Brain microvascular endothelial cell (primary cell): Measurements from ENCODE around the gene CHST10.
"Not testable (repeated sequence)": the region's sequence is repeated elsewhere in the genome, so short reads cannot be mapped to it uniquely, and the experiment has no call there.

Experiments used
- DNase-seq: peaks from one replicate; pipeline ENCODE4 v3.0.0-alpha.2; 2020
- H3K27ac ChIP-seq: fragments of 250-450 bp; sonication (Bioruptor Pico); 2 replicates; pipeline ENCODE4 v1.5.1; 2020; ENCODE audit warnings: mild to moderate bottlenecking, moderate library complexity
- H3K27me3 ChIP-seq: fragments of 250-450 bp; sonication (Bioruptor Pico); replicated peaks from 2 replicates; pipeline ENCODE4 v1.5.1; 2020; ENCODE audit warnings: mild to moderate bottlenecking
- H3K36me3 ChIP-seq: fragments of 250-450 bp; sonication (Bioruptor Pico); replicated peaks from 2 replicates; pipeline ENCODE4 v1.5.1; 2020; ENCODE audit warnings: mild to moderate bottlenecking
- H3K4me3 ChIP-seq: 2 replicates; pipeline ENCODE4 v1.5.1; 2011; ENCODE audit warnings: low read depth, mild to moderate bottlenecking, control low read depth, low read length, moderate library complexity
- in situ Hi-C: cut with HindIII; loops from 2 replicates; pipeline ENCODE4 v1.10.0; 2017; ENCODE audit warnings: low sequenced_read_pairs, low pct_ligation_motif_present
- TF ChIP-seq, protein P1 (sequence below): IDR thresholded peaks from 2 replicates; pipeline ENCODE4 v1.5.1; 2011; ENCODE audit warnings: low read depth, mild to moderate bottlenecking, moderate library complexity, low read length, control low read depth, inconsistent platforms; ENCODE audit errors: missing control alignments

The CHST10 gene, protein sequence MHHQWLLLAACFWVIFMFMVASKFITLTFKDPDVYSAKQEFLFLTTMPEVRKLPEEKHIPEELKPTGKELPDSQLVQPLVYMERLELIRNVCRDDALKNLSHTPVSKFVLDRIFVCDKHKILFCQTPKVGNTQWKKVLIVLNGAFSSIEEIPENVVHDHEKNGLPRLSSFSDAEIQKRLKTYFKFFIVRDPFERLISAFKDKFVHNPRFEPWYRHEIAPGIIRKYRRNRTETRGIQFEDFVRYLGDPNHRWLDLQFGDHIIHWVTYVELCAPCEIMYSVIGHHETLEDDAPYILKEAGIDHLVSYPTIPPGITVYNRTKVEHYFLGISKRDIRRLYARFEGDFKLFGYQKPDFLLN

DNA sequence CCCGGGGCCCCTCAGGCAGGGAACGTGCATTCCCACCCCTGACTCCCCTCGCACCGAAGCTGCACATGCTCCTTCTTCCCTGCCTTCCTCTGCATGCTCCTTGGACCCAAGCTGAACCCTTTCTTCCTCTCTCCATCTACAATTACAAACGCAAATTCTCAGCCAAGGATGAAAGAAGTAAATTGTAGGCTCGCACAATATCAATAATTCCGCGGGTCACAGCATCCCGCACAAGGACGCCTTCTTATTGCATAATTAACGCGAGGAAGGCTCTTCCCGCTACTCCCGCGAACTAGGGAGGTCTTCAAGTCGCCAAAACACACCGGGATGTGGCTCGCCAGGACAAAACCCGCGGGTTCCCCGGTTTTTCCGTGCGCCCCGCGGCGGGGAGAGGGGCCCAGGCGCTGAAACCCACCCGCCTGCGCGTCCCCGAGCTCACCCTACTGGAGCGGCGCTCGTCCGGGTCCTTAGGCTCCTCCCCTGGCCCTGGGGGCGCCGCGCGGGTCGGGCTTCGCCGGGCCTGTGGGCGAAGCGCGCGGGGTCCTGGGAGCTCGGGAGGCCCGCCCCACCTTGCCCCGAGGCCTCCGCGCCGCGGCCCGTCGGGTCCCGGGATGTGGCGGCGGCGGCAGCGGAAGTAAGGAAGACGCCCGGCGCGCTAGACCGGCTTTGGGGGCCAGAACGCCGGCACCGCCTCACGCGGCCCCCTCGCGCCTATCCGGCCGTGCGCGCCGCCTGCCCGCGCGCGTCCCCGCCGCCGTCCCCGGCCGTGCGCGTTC, at the start of gene CHST10:
Gene CHST10, minus strand, starts transcription at position 734 of the 776 bp plus-strand sequence. CDS start 10,993 bp downstream, outside the sequence.
- Histone ChIP-seq H3K27ac (peak within 1 kb of the TSS; percentile 71), H3K4me3 (peak within 1 kb of the TSS; percentile 79), H3K36me3 (peaks cover 2% of the 10 kb centered on the region), H3K27me3 (no peaks in the 10 kb centered on the region)
- in situ Hi-C loops = no loop called here
- TF ChIP-seq, protein P1, sequence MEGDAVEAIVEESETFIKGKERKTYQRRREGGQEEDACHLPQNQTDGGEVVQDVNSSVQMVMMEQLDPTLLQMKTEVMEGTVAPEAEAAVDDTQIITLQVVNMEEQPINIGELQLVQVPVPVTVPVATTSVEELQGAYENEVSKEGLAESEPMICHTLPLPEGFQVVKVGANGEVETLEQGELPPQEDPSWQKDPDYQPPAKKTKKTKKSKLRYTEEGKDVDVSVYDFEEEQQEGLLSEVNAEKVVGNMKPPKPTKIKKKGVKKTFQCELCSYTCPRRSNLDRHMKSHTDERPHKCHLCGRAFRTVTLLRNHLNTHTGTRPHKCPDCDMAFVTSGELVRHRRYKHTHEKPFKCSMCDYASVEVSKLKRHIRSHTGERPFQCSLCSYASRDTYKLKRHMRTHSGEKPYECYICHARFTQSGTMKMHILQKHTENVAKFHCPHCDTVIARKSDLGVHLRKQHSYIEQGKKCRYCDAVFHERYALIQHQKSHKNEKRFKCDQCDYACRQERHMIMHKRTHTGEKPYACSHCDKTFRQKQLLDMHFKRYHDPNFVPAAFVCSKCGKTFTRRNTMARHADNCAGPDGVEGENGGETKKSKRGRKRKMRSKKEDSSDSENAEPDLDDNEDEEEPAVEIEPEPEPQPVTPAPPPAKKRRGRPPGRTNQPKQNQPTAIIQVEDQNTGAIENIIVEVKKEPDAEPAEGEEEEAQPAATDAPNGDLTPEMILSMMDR = no peak
- peak; percentile 16 for DNase-seq

DNA sequence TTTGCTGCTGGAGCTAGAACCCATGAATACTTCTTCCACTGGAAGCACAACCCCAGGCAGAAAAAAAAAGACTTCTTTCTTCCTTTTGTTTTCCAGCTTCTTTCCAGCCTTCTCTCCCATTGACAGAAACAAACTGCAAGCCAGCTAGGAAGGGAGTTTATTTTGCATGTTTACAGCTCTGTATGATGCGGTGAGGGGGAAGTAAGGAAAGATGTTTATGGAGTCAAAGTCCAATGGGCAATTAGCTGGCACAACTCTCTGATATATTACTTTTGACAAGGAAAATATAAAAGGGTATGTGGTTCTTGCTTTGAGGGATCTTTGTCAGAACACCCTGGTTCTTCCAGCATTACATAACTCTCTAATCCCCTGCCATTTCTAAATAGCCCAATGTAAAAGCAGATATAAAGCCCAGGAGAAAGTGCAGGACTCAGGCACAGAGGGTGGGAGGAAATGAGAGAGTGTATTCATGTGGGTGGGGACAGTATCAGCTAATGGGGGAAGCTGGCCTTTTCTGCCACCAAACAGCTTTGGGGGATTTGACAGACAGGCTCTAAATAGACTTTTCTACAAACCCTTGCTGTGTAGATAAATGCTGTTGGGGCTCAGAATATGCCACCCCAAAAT, 43.5 kb upstream of the CHST10 start:
- H3K4me3 ChIP-seq = no peak overlapping the region
- H3K36me3 ChIP-seq = no peaks in the 10 kb centered on the region
- TF ChIP-seq, protein P1 = no peak
- in situ Hi-C loops = no loop called here
- no peak for DNase-seq
- H3K27ac ChIP-seq = no peak overlapping the region
- H3K27me3 ChIP-seq = no peaks in the 10 kb centered on the region

DNA sequence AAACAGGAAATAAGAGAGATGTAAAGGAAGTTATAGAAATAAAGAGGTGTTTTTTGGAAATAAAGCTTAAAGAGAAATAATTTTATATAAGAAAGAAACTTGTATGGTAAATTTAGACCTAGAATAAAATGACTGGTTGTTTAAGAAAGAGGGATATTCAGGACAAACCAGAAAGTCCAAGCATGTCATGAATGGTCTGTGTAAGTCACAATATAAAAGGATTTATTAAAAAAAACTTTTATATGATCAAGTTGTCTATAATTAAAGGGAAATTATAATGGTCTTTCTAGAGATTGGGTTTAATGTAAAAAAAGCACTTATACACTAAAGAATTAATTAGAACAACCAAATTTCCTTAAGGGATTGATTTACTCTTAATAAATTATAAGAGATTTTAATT, 38.9 kb upstream of the CHST10 start:
- DNase-seq = not testable (repeated sequence)

DNA sequence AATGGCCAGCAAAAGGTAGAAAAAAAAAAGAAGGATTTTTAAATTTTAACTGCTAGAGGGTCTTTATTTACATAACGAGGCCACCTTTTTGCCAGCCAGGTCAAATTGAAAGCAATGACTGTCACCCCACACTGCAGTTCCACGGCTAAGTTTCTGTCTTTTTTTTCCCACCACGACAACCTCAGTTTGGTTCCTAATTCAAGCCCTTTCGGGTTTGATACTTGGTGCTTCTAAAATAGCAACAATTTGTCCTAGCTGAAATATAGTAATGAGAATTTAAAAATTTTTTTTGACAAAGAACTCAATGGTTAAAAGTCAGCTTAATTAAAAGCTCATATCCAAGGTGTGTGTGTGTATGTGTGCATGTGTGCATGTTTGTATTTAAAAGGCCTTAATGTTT, 36.4 kb upstream of the CHST10 start:
- in situ Hi-C loops = no loop called here
- H3K27me3 ChIP-seq = no peaks in the 10 kb centered on the region
- no peaks in the 10 kb centered on the region for H3K36me3 ChIP-seq
- TF ChIP-seq, protein P1 = no peak
- H3K27ac ChIP-seq = no peak overlapping the region
- H3K4me3 ChIP-seq = no peak overlapping the region
- no peak for DNase-seq

More for the DNA sequence above, 38.9 kb upstream of the CHST10 start:
- H3K27me3 ChIP-seq, H3K4me3 ChIP-seq, in situ Hi-C loops, H3K27ac ChIP-seq, H3K36me3 ChIP-seq: not testable (repeated sequence)

DNA sequence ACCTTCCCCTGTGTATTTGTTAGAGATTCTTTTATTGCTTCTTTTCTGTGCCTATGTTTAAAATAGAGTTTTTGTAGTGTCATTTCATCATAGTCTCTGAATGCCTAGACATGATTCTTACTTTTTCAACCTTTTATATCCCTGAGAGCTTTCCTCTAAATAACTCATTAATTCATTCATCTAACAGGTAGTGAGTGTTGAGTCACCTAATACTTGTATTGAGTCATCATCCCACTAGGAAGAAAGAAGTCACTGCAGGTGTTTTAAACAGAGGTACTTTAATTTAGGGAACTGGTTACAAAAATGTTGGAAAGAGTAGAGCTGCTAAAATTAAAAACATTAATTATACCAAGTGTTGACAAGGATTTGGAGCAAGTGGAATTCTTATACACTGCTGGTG, 34.3 kb upstream of the CHST10 start:
- no peak overlapping the region for H3K27ac ChIP-seq
- no peak overlapping the region for H3K4me3 ChIP-seq
- in situ Hi-C loops = no loop called here
- no peaks in the 10 kb centered on the region for H3K27me3 ChIP-seq
- TF ChIP-seq, protein P1 = no peak
- no peak for DNase-seq
- no peaks in the 10 kb centered on the region for H3K36me3 ChIP-seq

DNA sequence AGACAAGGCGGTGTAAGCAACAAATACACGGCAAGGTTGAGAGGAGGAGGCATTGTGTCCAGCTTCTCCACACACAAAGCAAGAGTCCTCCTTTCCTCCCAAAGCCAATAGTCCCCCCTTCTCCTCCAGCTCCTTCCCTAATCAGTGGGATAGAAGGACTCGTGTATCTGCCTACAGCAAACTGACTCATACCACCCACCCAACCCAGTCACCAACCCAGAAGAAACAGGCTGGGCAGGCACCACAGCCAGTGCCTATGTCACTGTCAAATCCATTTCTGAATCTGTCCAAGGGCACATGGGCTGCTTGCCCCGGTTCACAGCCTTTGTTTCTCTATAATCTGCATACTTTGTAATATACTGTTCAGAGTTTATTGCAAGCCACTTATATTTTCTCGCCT, 33.6 kb upstream of the CHST10 start:
- in situ Hi-C loops = no loop called here
- Histone ChIP-seq H3K36me3 (no peaks in the 10 kb centered on the region), H3K27me3 (no peaks in the 10 kb centered on the region)

More for the DNA sequence above, 33.6 kb upstream of the CHST10 start:
- no peak for DNase-seq
- Histone ChIP-seq H3K27ac (no peak overlapping the region), H3K4me3 (no peak overlapping the region)
- TF ChIP-seq, protein P1 = no peak
